ENCODE results near the gene ICE1.
"Not testable (repeated sequence)": the region's sequence is repeated elsewhere in the genome, so short reads cannot be mapped to it uniquely, and the experiment has no call there.

Gene ICE1

DNA sequence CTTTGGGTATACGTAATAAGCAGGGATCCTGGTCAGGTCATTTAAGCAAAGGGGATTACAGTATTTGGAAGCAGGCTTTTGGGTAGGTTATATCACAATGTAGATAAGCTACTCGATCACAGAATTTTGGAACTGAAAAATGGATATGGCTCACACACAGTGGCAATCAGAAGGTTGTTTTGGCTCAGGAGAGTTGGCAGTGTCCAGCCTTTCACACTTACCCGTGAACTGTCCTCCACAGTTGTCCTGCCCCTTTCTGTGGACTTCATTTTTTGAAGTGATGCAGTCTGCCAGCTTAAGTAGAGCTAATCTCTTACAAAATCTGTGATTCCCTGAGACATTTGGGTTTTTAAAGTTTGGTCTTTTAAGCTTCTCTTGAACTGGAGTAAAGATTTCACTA, 30.7 kb downstream of the ICE1 start:
- DNase-seq (ENCODE audit: low read depth in 3 of 3) = no peak

DNA sequence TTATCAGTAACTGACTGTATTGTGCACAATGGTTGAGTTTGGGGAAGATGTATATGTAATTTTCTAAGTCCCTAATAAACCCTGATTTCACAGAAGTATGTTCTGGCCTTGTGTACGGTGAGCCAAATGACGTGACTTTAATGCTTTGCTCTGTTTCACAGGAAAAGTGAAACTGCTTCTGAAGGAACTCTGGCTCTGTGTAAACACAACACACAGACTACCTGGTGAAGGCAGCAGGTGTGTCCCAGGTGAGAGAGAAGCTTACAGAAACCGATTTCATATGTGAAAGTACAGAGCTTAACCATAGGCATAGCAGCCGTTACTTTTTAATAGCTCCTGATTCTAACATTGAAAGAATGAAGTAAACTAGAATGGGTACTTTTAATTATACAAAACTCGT, 31.9 kb downstream of the ICE1 start:
- DNase-seq (ENCODE audit: low read depth in 3 of 3) = no peak

DNA sequence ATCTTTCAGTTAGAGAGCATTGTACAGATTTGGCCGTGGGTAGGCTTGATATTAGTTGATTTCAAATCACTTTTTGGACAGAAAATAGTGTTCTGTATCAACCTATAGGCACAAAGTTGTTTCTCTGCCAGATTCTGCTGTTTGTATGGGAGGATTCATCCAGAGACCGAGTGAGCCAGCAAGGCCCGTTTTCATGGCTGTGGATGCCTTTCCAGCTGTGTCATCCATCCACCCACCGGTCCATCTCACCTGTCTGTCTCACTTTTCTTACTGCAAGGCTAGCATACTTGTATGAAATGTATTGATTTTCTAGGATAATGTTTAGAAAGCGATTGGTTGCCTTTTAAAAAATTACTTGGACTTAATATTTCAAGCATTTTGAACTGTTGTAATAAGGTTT, 34.4 kb downstream of the ICE1 start:
- no peak for DNase-seq (ENCODE audit: low read depth in 3 of 3)

DNA sequence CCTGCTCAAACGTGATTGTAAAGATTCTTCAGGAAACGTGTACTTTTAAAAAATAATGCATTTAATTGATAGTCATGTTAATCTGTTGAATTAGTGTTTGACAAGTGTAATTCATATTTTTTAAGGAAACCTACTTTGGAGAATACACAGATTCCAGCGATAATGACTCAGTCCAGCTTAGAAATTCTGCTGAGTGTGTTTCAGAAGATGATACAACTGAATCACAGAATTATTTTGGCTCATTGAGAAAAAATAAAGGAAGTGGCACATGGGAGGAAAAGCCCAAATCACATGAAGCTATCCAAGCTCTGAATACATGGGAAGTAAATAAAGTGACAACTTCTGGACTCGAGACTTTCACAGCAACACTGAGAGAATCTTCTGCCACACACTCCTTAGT, 37.8 kb downstream of the ICE1 start:
- no peak for DNase-seq (ENCODE audit: low read depth in 3 of 3)

DNA sequence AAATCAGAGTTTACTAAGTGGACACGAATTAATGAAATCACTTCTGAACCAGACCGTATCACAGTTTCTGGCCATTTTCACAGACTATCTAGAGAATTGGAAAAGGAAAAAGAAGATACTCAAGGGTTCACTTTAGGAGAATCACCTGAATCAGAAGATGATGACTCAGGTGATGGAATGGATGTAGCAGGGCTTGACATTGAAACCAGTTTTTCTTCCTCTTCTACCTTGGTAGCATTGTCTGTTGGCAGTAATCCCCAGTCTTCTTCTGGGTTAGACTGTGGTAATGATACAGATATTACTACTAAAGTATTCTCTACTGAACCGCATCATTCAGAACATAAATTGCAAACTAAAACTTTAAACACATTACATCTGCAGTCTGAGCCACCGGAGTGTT, 38.5 kb downstream of the ICE1 start:
- no peak for DNase-seq (ENCODE audit: low read depth in 3 of 3)

DNA sequence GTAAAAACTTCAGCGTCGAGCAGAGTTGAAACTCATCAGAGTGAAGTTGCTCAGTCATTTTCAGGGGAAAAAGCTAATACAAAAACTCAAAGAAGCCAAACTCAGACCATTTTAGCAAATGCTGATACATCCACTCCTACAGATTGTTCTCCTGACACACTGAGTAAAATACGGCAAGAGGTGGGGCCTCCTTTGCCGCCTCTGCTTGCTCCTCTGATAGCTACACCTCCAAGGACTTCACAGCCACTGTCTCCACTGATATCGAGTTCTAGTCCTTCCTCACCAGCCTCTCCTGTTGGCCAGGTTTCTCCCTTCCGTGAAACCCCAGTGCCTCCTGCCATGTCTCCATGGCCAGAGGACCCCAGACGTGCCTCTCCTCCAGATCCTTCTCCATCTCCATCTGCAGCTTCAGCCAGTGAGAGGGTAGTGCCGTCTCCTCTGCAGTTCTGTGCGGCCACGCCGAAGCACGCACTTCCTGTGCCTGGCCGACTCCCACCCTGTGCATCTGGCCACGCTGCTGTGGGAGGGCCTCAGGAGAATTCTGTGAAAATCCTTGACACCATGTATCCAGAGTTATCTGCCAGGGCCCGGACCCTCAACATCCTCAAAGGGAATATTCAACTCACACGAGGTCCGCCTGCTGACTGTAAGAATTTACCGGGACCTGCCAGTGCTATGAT, 41.7 kb downstream of the ICE1 start:
- DNase-seq (ENCODE audit: low read depth in 3 of 3) = no peak

DNA sequence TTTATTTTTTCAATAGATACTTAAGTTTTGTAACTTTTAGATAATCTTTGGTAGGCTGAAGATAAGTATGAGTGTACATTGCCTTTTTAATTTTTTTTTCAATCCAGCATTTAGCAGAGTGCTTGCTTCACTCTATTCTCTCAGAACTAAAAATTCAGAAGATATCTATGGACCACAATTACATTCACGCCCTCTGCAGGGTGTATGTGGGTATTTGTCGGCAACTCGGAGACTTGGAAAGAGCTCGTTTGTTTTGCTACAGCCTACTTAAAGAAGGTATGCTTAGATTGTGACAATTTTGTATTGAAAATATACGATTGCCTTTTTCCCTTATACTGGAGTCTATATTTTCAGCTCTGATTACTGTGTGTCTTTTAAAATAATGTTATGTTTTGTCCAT, 43.8 kb downstream of the ICE1 start:
- DNase-seq (ENCODE audit: low read depth in 3 of 3) = no peak

DNA sequence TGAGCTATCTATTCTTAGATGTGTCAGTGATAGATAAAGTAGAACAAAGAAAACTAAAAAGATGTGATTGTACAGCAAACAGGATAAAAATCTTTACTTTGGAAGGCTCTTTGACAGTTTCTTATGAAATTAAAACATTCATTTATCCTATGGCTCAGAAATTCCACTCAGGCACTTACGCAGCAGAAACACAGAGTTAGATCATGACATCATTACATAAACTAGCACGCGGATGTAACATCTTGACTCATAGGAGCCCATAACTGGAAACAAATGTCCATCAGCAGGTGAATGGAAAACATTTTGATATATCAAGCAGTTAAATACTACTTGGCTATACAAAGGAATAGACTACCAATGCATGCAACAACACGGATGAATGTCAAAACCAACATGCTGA, 45.3 kb downstream of the ICE1 start:
- no peak for DNase-seq (ENCODE audit: low read depth in 3 of 3)

DNA sequence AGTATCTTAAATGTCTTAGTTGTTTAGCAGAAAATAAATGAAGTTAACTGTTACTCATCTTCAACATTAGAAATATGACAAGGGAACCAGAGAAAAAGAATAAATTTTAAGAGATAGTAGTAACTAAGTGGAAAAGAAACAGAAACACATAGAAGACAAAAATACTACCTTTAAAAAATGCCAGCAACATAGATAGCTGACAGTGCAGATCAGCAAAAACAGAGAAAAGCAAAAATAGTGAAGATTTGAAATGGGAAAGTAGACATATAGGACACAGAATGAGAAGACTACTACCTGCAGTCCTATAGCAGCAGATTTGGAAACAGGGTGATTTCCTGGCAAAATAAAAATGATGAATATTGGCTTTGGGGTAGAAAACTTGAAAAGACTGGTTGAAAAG, 48.5 kb downstream of the ICE1 start:
- no peak for DNase-seq (ENCODE audit: low read depth in 3 of 3)

DNA sequence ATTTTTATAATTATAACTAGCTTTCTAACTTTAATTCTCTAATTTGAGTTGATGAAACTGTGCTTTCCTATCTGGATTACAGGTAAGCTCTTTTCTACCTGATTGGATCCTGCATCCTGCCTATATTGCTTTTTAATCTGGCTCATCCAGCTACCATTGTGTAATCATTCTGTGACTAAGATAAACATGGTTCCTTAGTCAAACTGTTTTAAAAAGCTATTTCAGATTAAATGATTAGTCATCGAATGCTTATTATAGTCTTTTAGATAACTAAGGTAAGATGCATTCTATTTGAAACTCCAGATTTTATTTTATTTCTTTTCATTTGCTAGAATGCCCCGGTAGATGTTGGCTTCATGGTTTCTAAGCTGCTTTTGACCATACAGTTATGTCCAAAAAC, 50.7 kb downstream of the ICE1 start:
- DNase-seq (ENCODE audit: low read depth in 3 of 3) = no peak

DNA sequence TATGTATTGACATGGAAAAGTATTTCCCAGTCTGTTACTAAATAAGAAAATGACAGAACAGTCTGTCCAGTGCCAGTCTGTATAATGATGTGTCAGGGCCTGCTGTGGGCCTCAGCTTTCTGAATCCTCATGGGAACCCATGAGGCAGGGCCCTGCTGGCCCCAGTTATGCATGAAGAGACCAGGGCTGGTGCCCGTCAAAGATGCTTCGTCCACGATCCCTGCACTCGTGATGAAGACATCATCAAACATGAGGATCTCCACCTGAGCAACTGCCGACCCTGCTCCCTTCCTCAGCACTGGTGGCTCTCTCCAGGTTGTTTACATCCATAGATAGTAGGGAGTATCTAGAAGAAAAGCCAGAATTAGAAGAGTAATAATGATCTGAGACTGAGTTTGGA, 52.5 kb downstream of the ICE1 start:
- no peak for DNase-seq (ENCODE audit: low read depth in 3 of 3)

DNA sequence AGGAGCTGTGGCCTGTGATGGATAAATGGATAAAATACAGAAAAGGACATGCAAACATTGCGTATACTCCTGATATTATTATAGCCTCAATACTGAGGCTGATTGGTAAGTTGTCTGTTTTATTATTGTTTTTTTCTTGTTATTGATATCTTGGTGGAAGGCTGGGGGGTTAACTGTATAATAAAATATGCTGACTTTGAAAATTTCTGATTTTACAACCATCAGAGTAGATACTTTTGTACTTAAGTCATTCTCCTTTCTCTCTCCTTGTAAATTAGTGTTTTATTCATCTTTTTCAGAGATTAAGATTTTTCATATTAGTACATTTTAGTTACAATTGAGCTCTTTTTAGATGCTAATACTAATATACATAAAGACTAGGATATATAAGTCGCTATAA, 53.5 kb downstream of the ICE1 start:
- DNase-seq (ENCODE audit: low read depth in 3 of 3) = no peak

DNA sequence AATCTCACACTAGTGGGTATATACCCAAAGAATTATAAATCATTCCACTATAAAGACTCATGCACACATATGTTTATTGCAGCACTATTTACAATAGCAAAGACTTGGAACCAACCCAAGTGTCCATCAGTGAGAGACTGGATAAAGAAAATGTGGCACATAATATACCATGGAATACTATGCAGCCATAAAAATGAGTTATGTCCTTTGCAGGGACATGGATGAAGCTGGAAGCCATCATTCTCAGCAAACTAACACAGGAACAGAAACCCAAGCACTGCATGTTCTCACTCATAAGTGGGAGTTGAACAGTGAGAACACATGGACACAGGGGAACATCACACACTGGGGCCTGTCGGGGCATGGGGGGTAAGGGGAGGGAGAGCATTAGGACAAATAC, 57.1 kb downstream of the ICE1 start:
- DNase-seq (ENCODE audit: low read depth in 3 of 3) = not testable (repeated sequence)

DNA sequence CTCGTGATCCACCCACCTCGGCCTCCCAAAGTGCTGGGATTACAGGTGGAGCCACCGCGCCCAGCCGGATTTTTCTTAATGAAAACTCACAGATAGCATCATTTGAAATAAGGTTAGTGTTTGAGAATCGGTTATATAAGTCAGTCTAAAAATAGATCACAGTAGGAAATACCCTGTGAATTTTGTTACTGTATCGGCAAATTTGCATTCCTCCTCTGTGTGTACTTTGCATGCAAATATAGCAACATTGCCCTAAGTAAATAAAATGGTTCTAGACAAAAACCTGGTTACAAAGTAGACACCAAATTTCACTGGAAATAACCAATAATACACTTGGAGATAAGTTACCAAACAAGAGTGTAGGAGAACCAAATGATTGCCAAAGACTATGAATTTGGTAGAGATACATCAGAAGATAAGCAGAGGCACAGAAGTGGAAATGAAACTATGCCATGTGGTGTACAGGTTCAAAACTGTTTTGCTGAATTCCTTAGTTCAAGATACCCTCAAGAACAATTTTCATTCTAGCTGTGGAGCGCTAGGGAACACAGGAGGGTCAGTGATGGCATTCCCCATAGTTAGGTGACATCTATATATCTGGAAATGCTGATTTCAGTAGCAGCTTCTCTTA, 58.1 kb downstream of the ICE1 start:
- no peak for DNase-seq (ENCODE audit: low read depth in 3 of 3)

DNA sequence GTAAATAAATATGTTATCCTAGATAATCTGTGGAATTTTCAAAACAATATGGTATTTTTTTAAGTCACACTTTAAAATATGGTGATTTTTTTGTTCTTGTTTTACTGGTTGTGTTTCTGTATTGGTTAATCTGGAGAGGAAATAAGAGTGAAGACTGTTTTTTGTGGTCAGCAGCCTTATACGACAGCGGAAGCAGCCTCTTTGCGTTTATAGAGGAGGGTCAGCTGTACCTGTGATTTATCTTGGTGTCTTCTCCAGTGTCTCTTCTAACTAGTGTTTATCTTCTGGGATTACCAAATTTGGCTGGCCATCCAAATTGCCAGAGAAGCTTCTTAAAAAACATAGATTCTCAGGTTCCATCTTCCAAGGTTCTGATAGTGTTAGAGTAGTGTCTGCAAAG, 58.7 kb downstream of the ICE1 start:
- DNase-seq (ENCODE audit: low read depth in 3 of 3) = no peak

DNA sequence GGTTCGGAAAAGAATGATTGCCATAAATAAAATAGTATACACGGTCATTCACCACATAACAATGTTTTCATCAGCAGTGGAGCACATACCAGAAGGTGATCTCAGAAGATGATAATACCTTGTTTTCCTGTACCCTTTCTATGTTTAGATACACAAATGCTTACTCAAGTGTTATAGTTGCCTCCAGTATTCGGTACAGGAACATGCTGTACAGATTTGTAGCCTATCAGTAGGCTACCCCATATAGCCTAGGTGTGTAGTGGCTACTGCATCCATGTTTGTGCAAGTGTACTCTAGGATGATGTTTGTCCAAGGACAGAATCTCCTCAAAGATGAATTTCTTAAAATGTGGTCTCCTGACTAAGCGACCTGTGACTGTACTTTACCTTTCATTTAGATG, 59.2 kb downstream of the ICE1 start:
- DNase-seq (ENCODE audit: low read depth in 3 of 3) = no peak

DNA sequence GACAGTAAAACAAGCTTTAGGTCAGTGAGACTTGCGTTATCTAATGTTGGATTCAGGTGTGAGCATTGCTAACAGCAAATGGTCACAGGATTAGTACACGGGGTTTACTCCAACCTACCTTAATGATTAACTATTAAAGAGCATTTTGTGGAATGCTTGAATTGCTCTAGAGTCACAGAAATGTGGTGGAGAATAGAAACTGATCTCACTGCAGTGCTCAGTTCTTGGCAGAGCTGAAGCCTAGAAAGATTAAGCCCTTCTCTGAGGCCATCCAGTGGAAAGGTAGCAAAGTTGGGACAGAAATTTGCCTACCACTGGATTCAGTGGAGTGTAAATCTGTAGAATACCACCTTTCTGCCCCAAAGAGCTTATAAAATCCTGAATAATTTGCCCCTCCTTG, 60.9 kb downstream of the ICE1 start:
- no peak for DNase-seq (ENCODE audit: low read depth in 3 of 3)

DNA sequence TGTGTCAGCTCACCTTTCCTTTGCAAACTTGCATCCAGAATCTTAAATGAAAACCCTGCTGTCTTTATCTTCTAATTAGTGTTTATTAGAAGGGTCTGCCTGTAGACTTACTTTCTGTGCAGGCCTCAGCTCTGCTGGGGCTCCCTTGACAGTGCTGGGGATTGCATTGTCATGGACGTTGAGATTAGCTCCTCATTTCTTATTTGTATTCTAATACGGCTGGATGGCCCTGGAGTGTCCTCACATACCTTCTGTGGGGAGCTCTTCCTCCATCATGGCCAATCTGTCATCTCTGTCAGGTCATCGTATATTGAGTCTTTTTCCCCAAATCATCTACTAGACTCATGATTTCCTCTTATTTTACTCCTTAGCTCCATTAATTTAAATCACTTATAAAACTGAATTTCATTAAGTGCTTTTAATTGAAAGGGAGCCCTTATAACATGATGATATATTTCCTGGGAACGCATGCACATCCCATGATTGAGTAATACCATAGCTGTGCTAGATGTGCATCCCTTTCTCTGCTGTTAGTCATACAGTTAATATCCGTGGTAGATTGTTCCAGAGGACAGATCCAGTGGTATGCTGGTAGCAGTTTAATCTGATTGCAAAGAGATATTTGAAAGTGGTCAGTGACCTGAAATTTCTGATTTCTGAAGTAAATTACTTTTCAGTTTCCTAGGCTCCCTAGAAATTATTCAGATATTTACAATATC, 61.6 kb downstream of the ICE1 start:
- DNase-seq (ENCODE audit: low read depth in 3 of 3) = no peak

DNA sequence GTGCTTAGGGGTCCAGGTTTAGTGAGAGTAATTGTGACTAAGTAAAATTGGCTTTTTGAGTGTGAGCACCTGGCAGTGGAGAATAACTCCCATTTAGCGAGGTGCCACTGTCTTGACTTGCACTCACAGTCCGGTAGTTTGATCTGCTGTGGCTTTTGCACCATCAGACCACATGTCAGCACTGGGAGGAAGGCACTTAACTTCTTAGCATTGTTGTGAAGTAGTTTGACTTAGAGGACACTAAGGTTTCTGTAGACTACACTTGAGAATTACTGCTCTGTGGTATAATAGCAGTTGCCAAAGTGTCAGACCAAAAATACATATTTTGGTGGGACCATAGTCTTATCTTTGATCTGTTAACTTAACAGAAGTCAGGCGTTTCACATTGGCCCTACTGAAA, 63.6 kb downstream of the ICE1 start:
- no peak for DNase-seq (ENCODE audit: low read depth in 3 of 3)

DNA sequence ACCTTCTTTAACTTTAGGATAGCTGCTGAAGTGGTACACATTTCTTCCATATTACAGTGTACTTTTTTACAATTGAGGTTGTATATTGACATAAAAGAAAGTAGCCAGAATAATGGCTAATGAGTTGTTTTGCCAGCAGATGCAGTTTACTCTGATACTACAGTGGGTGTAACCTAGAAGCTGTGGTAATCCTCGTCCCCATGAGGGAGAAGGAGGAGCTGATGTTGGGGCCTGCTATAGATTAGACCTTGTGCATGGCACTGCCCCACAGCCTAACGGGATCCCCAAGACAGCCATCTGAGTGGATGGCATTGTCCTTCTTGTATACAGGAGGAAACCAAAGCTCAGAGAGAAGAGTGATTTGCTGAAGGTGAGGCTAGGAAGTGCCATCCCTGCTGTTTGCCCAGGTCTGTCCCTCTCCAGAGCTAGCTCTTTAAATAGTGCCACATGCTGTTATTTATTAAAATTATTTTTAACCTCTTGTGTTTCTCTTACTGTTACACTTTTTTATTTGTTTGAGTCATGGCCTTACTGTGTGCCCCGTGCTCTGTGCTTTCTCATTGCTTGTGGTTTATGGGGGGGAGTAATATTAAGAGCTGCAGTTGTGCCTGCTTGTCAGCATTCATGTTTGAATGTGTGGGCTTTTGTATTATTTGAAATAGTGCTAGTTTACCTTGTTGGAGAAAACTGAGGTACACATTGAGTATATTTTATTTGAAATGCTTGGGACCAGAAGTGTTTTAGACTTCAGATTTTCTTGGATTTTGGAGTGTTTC, 65.3 kb downstream of the ICE1 start:
- no peak for DNase-seq (ENCODE audit: low read depth in 3 of 3)

DNA sequence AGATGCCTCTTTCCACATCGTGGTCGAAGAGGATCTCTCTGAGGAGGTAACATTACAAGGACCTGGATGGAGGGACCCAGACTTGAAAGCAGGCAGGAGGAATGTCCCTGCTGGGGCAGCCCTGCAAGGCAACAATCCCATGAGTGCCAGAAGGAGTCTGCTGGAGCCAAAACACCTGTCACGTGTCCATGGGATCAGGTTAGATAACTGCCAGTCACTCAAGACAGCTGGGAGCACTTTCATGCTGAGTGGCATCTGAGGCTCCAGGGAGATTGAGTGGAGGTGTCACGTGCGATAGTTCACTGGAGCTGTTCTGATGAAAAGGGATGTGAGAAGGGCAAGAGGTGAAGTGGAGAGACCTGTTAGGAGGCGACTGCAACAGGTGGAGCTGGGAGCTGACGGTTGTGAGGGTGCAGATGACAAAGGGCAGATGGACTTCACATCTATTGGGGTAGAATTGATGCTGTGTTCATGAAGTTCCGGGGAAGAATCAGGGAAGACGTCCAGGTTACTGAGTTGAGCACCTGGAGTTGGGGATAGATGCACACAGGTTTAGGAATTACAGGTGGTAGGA, 68.4 kb downstream of the ICE1 start:
- DNase-seq (ENCODE audit: low read depth in 3 of 3) = no peak
